Hematopoietic multipotent progenitor cell treated with erythropoietin and hydrocortisone succinate and interleukin-3 and kit ligand, for 4 days (in vitro differentiated cells): ENCODE results near the gene CLDN25.
"Not testable (repeated sequence)": the region's sequence is repeated elsewhere in the genome, so short reads cannot be mapped to it uniquely, and the experiment has no call there.

Source experiments
- DNase-seq: peaks from one replicate; pipeline ENCODE4 v3.0.0-alpha.2; 2015

Gene CLDN25

GRCh38 chr11:113779496-113779895 lies at the start of gene CLDN25:
TSS of gene CLDN25 (plus strand) at chr11:113779796. CDS start at chr11:113779796, 0 bp downstream.
- no peak for DNase-seq

GRCh38 chr11:113730887-113731726 lies 48.5 kb upstream of the CLDN25 start:
- peak; percentile 43 for DNase-seq

GRCh38 chr11:113732092-113732491 lies 47.5 kb upstream of the CLDN25 start:
- no peak for DNase-seq

GRCh38 chr11:113736323-113736722 lies 43.3 kb upstream of the CLDN25 start:
- DNase-seq = no peak

GRCh38 chr11:113752932-113753331 lies 26.7 kb upstream of the CLDN25 start:
- DNase-seq = no peak

GRCh38 chr11:113760241-113760640 lies 19.4 kb upstream of the CLDN25 start:
- DNase-seq = no peak

- DNase-seq = not testable (repeated sequence)
Measured at GRCh38 chr11:113763040-113763439, 16.6 kb upstream of the CLDN25 start.

- peak; percentile 67 for DNase-seq
Measured at GRCh38 chr11:113764527-113765219, 14.9 kb upstream of the CLDN25 start.

GRCh38 chr11:113771964-113772363 lies 7.6 kb upstream of the CLDN25 start:
- DNase-seq = no peak

- peak; percentile 46 for DNase-seq
Measured at GRCh38 chr11:113773092-113773415, 6.5 kb upstream of the CLDN25 start.

GRCh38 chr11:113773416-113774173 lies 6.0 kb upstream of the CLDN25 start, which contains the start of gene ZW10:
TSS of gene ZW10 (minus strand) at chr11:113773692. CDS start at chr11:113773666, 26 bp downstream.
- DNase-seq = peak; percentile 98

- no peak for DNase-seq
Measured at GRCh38 chr11:113774174-113774503, 5.5 kb upstream of the CLDN25 start.

- DNase-seq = no peak
Measured at GRCh38 chr11:113778111-113778910, 1.3 kb upstream of the CLDN25 start.

GRCh38 chr11:113781682-113782081 lies 2.1 kb downstream of the CLDN25 start:
- no peak for DNase-seq

GRCh38 chr11:113782134-113782533 lies 2.5 kb downstream of the CLDN25 start:
- DNase-seq = no peak

- DNase-seq = not testable (repeated sequence)
Measured at GRCh38 chr11:113789016-113789415, 9.4 kb downstream of the CLDN25 start.

GRCh38 chr11:113789675-113790320 lies 10.2 kb downstream of the CLDN25 start:
- no peak for DNase-seq

GRCh38 chr11:113796663-113797259 lies 17.2 kb downstream of the CLDN25 start:
- DNase-seq = peak; percentile 74

GRCh38 chr11:113802621-113803020 lies 23.0 kb downstream of the CLDN25 start:
- DNase-seq = no peak

GRCh38 chr11:113805640-113806039 lies 26.0 kb downstream of the CLDN25 start:
- no peak for DNase-seq

- DNase-seq = peak; percentile 62
Measured at GRCh38 chr11:113806406-113806805, 26.8 kb downstream of the CLDN25 start.

- DNase-seq = no peak
Measured at GRCh38 chr11:113808931-113809330, 29.3 kb downstream of the CLDN25 start.
